HepG2 (cell line): ENCODE measurements around the gene SNRNP200. TPM values are rescaled to one million over a fixed set of nuclear protein-coding genes. Genes with fewer than 3 reads are reported as not detected.

Experiments used
- ARHGAP35 ChIP-seq: sonication (generic); formaldehyde crosslinking; IDR thresholded peaks from 2 replicates; pipeline ENCODE4 v1.9.0; 2022; ENCODE audit warnings: mild to moderate bottlenecking, inconsistent platforms, moderate library complexity, missing genetic modification reagents, borderline replicate concordance
- CAMTA2 ChIP-seq: sonication (generic); formaldehyde crosslinking; IDR thresholded peaks from 2 replicates; pipeline ENCODE4 v1.4.0; 2020; ENCODE audit warnings: mild to moderate bottlenecking, missing genetic modification reagents, borderline replicate concordance
- GFI1 ChIP-seq: sonication (generic); formaldehyde crosslinking; IDR thresholded peaks from 2 replicates; pipeline ENCODE4 v1.5.0; 2020; ENCODE audit warnings: missing genetic modification reagents, mild to moderate bottlenecking, borderline replicate concordance
- KDM1A ChIP-seq: IDR thresholded peaks from 2 replicates; pipeline ENCODE4 v1.6.1; 2016; ENCODE audit warnings: missing compliant biosample characterization
- NFATC3 ChIP-seq: sonication (generic); formaldehyde crosslinking; IDR thresholded peaks from 2 replicates; pipeline ENCODE4 v1.5.1; 2020; ENCODE audit warnings: mild to moderate bottlenecking, missing genetic modification reagents
- NPAS2 ChIP-seq: sonication (generic); formaldehyde crosslinking; IDR thresholded peaks from 2 replicates; pipeline ENCODE4 v1.8.0; 2022; ENCODE audit warnings: mild to moderate bottlenecking, missing genetic modification reagents, borderline replicate concordance
- NR2F1 ChIP-seq, 2 experiments: fragments of 450-650 bp in 1 of 2; formaldehyde crosslinking in 1 of 2; IDR thresholded peaks; 2 replicates each; pipeline versions ENCODE4 v1.5.0 to v1.6.1; 2016 to 2020; ENCODE audit warnings: mild to moderate bottlenecking in 1 of 2, missing compliant biosample characterization in 1 of 2, missing genetic modification reagents in 1 of 2, moderate library complexity in 1 of 2
- RNF219 ChIP-seq: sonication (generic); formaldehyde crosslinking; IDR thresholded peaks from 2 replicates; pipeline ENCODE4 v1.5.0; 2020; ENCODE audit warnings: mild to moderate bottlenecking, missing genetic modification reagents
- SKI ChIP-seq: fragments of 450-650 bp; IDR thresholded peaks from one replicate; pipeline ENCODE4 v1.6.1; 2018; ENCODE audit warnings: mild to moderate bottlenecking; ENCODE audit not compliant: partially characterized antibody
- STAG1 ChIP-seq: sonication (generic); formaldehyde crosslinking; IDR thresholded peaks from 2 replicates; pipeline ENCODE4 v1.4.0; 2020; ENCODE audit warnings: missing genetic modification reagents
- TEAD3 ChIP-seq: optimal IDR thresholded peaks from 2 replicates; pipeline ENCODE3; 2016; ENCODE audit warnings: borderline replicate concordance
- U2AF1 ChIP-seq: fragments of 200-400 bp; formaldehyde crosslinking; optimal IDR thresholded peaks from 2 replicates; pipeline ENCODE3; 2017; ENCODE audit warnings: mild to moderate bottlenecking, low read depth, low read length
- ZNF468 ChIP-seq: sonication (generic); formaldehyde crosslinking; IDR thresholded peaks from 2 replicates; pipeline ENCODE4 v1.8.0; 2022; ENCODE audit warnings: mild to moderate bottlenecking, moderate library complexity, missing genetic modification reagents
- ZNF598 ChIP-seq: sonication (generic); formaldehyde crosslinking; IDR thresholded peaks from 2 replicates; pipeline ENCODE4 v1.5.1; 2020; ENCODE audit warnings: mild to moderate bottlenecking, missing genetic modification reagents, borderline replicate concordance
- ZNF629 ChIP-seq: sonication (generic); formaldehyde crosslinking; conservative IDR thresholded peaks from 2 replicates; pipeline ENCODE4 v1.5.0; 2020; ENCODE audit warnings: missing genetic modification reagents
- ZNF709 ChIP-seq: sonication (generic); formaldehyde crosslinking; IDR thresholded peaks from 2 replicates; pipeline ENCODE4 v1.5.0; 2020; ENCODE audit warnings: mild to moderate bottlenecking, missing genetic modification reagents
- ZSCAN20 ChIP-seq: sonication (generic); formaldehyde crosslinking; IDR thresholded peaks from 2 replicates; pipeline ENCODE4 v1.4.0; 2020; ENCODE audit warnings: missing genetic modification reagents, mild to moderate bottlenecking, borderline replicate concordance
- polyA plus RNA-seq, 8 experiments: library from polyadenylated mRNA; depleted of rRNA in 3 of 8; stranded (reverse) in 7 of 8; unstranded in 1 of 8; fragments of >200 nt; fragmentation: Illumina TruSeq in 4 of 8; extraction: Trizol in 4 of 8; gene quantifications; 2 replicates each; pipeline versions ENCODE4 v1.2.1 to v1.2.3, GENCODE V29; 2011 to 2016; ENCODE audit warnings: low read depth in 4 of 8, missing spikeins in 1 of 8, mixed read lengths in 1 of 8; ENCODE audit not compliant: insufficient read depth in 1 of 8
- total RNA-seq, 5 experiments: library from RNA; depleted of rRNA; stranded (reverse); fragments of >200 nt; fragmentation: Illumina TruSeq; extraction: Trizol; gene quantifications; 2 replicates each; pipeline ENCODE4 v1.2.3, GENCODE V29; 2016; ENCODE audit warnings: low read depth in 1 of 5
- TF ChIP-seq, protein P1 (sequence below): IDR thresholded peaks from 2 replicates; pipeline ENCODE4 v1.6.1; 2018; ENCODE audit warnings: missing genetic modification reagents, mild to moderate bottlenecking, missing compliant biosample characterization
- TF ChIP-seq, protein P2 (sequence below): sonication (generic); formaldehyde crosslinking; IDR thresholded peaks from 2 replicates; pipeline ENCODE4 v1.4.0; 2020; ENCODE audit warnings: missing genetic modification reagents
- TF ChIP-seq, protein P3 (sequence below): IDR thresholded peaks from 2 replicates; pipeline ENCODE4 v1.6.1; 2016; ENCODE audit warnings: mild to moderate bottlenecking
- TF ChIP-seq, protein P4 (sequence below): sonication (generic); formaldehyde crosslinking; IDR thresholded peaks from 2 replicates; pipeline ENCODE4 v1.4.0; 2020; ENCODE audit warnings: mild to moderate bottlenecking, missing genetic modification reagents

SNRNP200 gene
- total and polyA plus RNA-seq, 2 of the 13 experiments (the other 11 are each of a cell fraction or from before 2014, with no cell fraction given): 99.0 to 232 TPM

- TF ChIP-seq, protein P1, sequence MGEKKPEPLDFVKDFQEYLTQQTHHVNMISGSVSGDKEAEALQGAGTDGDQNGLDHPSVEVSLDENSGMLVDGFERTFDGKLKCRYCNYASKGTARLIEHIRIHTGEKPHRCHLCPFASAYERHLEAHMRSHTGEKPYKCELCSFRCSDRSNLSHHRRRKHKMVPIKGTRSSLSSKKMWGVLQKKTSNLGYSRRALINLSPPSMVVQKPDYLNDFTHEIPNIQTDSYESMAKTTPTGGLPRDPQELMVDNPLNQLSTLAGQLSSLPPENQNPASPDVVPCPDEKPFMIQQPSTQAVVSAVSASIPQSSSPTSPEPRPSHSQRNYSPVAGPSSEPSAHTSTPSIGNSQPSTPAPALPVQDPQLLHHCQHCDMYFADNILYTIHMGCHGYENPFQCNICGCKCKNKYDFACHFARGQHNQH (CRISPR knock-in tag): peak; percentile 31; the same call in 1 of the 2 replicates
- peak; percentile 62 for TF ChIP-seq U2AF1
- TF ChIP-seq ZNF468: peak; percentile 65; the same call in 1 of the 2 replicates
- no peak for TF ChIP-seq KDM1A
- no peak for TF ChIP-seq SKI
- no peak for TF ChIP-seq NFATC3 (CRISPR knock-in tag)
- TF ChIP-seq, protein P2, sequence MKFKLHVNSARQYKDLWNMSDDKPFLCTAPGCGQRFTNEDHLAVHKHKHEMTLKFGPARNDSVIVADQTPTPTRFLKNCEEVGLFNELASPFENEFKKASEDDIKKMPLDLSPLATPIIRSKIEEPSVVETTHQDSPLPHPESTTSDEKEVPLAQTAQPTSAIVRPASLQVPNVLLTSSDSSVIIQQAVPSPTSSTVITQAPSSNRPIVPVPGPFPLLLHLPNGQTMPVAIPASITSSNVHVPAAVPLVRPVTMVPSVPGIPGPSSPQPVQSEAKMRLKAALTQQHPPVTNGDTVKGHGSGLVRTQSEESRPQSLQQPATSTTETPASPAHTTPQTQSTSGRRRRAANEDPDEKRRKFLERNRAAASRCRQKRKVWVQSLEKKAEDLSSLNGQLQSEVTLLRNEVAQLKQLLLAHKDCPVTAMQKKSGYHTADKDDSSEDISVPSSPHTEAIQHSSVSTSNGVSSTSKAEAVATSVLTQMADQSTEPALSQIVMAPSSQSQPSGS: no peak
- TF ChIP-seq ZNF598 (CRISPR knock-in tag): no peak
- TF ChIP-seq, protein P3, sequence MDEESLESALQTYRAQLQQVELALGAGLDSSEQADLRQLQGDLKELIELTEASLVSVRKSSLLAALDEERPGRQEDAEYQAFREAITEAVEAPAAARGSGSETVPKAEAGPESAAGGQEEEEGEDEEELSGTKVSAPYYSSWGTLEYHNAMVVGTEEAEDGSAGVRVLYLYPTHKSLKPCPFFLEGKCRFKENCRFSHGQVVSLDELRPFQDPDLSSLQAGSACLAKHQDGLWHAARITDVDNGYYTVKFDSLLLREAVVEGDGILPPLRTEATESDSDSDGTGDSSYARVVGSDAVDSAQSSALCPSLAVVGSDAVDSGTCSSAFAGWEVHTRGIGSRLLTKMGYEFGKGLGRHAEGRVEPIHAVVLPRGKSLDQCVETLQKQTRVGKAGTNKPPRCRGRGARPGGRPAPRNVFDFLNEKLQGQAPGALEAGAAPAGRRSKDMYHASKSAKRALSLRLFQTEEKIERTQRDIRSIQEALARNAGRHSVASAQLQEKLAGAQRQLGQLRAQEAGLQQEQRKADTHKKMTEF (CRISPR knock-in tag): 0 out of 2 replicates have a peak, but pooled peaks have one; percentile 25
- no peak for TF ChIP-seq NR2F1 (CRISPR knock-in tag; IDR thresholded peaks at IDR 0.05)
- TF ChIP-seq TEAD3 (CRISPR knock-in tag): no peak
- TF ChIP-seq ZNF709 (CRISPR knock-in tag): no peak
- TF ChIP-seq RNF219 (CRISPR knock-in tag): no peak
- TF ChIP-seq STAG1 (CRISPR knock-in tag): no peak
- no peak for TF ChIP-seq ZNF629
- TF ChIP-seq GFI1 (CRISPR knock-in tag): no peak
- TF ChIP-seq ARHGAP35: no peak; the same call in 1 of the 2 replicates
- TF ChIP-seq, protein P4, sequence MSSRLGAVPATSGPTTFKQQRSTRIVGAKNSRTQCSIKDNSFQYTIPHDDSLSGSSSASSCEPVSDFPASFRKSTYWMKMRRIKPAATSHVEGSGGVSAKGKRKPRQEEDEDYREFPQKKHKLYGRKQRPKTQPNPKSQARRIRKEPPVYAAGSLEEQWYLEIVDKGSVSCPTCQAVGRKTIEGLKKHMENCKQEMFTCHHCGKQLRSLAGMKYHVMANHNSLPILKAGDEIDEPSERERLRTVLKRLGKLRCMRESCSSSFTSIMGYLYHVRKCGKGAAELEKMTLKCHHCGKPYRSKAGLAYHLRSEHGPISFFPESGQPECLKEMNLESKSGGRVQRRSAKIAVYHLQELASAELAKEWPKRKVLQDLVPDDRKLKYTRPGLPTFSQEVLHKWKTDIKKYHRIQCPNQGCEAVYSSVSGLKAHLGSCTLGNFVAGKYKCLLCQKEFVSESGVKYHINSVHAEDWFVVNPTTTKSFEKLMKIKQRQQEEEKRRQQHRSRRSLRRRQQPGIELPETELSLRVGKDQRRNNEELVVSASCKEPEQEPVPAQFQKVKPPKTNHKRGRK (CRISPR knock-in tag): no peak
- no peak for TF ChIP-seq NPAS2
- no peak for TF ChIP-seq ZSCAN20 (CRISPR knock-in tag)
- TF ChIP-seq CAMTA2 (CRISPR knock-in tag): no peak
Measured at GRCh38 chr2:96320728-96321622, 15.6 kb upstream of the SNRNP200 start (continued).
